ENCODE measurements around the gene CFAP61. TPM values are rescaled to one million over a fixed set of nuclear protein-coding genes. Genes with fewer than 3 reads are reported as not detected.
A peak's percentile ranks its signal among the peaks of the same experiment; 100 is the strongest.

The CFAP61 gene
- total RNA-seq, 1 donor from 2014 or later, result 0.45 TPM

DNA sequence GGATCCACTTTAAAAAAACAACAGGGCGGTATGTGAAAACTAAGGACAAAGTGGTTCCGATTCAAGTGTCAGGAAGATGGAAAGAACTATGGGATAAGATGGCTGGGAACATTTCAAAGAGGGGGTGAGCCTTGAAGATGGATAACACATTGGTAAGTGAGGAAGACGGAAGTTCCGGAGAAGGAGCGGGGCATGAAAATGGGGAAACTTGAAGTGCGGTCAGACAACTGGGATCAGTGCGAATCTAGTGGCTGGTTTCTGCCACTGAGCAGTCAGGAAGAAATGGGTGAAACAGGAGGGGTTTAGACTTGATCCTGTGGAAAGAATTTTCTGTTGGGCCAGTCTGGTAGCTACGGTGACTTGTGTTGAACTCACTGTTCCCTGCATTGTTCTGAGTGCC lies 34.0 kb upstream of the CFAP61 start:
- no peak for DNase-seq (ENCODE audit: low spot score in 2 of 2, unreplicated experiment in 2 of 2)
- H3K9me3 Mint-ChIP-seq, result no peaks in the 10 kb centered on the region
- peaks cover 23% of the 10 kb centered on the region for H3K4me1 Mint-ChIP-seq
- peaks cover under 1% of the 10 kb centered on the region for H3K36me3 Mint-ChIP-seq
- peak overlapping the region; percentile 10 for H3K27ac Mint-ChIP-seq
- no peak for TF ChIP-seq CTCF (IDR thresholded peaks at IDR 0.05; ENCODE audit: unreplicated experiment)
- no peaks in the 10 kb centered on the region for H3K27me3 Mint-ChIP-seq (ENCODE audit: low read depth)
- H3K4me3 Mint-ChIP-seq, result peak overlapping the region; percentile 93

DNA sequence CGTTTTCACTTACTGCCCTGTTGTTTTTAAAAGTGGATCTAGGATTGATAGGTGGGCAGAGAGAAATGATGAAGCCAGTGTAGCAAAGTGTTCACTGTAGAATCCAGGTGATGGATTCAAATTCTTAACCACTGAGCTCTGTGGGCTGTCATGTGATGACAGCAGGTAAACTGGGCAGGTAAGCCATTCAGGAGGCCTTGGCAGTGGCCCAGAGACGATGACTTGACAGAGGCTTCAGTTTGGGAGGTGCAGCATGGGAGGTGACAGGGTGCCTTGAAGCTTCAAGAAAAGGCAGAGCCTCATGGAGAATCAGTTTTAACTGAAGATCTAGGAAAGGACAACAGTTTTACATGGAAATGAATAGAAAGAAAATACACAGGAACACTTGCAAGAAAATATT lies 33.2 kb upstream of the CFAP61 start:
- no peak for TF ChIP-seq CTCF (IDR thresholded peaks at IDR 0.05; ENCODE audit: unreplicated experiment)
- H3K27ac Mint-ChIP-seq, result no peak overlapping the region
- no peak for DNase-seq (ENCODE audit: low spot score in 2 of 2, unreplicated experiment in 2 of 2)
- peaks cover 6% of the 10 kb centered on the region for H3K36me3 Mint-ChIP-seq
- peaks cover 23% of the 10 kb centered on the region for H3K4me1 Mint-ChIP-seq
- H3K9me3 Mint-ChIP-seq, result no peaks in the 10 kb centered on the region
- H3K4me3 Mint-ChIP-seq, result peak overlapping the region; percentile 93
- no peaks in the 10 kb centered on the region for H3K27me3 Mint-ChIP-seq (ENCODE audit: low read depth)

- no peak for TF ChIP-seq CTCF (IDR thresholded peaks at IDR 0.05; ENCODE audit: unreplicated experiment)
- H3K36me3 Mint-ChIP-seq, result peaks cover 6% of the 10 kb centered on the region
- H3K4me3 Mint-ChIP-seq, result no peak overlapping the region
- no peaks in the 10 kb centered on the region for H3K9me3 Mint-ChIP-seq
- no peak for DNase-seq (ENCODE audit: low spot score in 2 of 2, unreplicated experiment in 2 of 2)
- peaks cover 31% of the 10 kb centered on the region for H3K4me1 Mint-ChIP-seq
- peak overlapping the region; percentile 2 for H3K27ac Mint-ChIP-seq
- no peaks in the 10 kb centered on the region for H3K27me3 Mint-ChIP-seq (ENCODE audit: low read depth)
Observed at GRCh38 chr20:20020908-20021307, 31.4 kb upstream of the CFAP61 start.

- no peak for TF ChIP-seq CTCF (IDR thresholded peaks at IDR 0.05; ENCODE audit: unreplicated experiment)
- Mint-ChIP-seq H3K27me3 (ENCODE audit: low read depth) (no peaks in the 10 kb centered on the region), H3K4me1 (peaks cover 30% of the 10 kb centered on the region), H3K36me3 (peaks cover 6% of the 10 kb centered on the region), H3K27ac (no peak overlapping the region), H3K9me3 (no peaks in the 10 kb centered on the region), H3K4me3 (no peak overlapping the region)
- DNase-seq (ENCODE audit: low spot score in 2 of 2, unreplicated experiment in 2 of 2), result no peak
Observed at GRCh38 chr20:20021835-20022234, 30.5 kb upstream of the CFAP61 start.

DNA sequence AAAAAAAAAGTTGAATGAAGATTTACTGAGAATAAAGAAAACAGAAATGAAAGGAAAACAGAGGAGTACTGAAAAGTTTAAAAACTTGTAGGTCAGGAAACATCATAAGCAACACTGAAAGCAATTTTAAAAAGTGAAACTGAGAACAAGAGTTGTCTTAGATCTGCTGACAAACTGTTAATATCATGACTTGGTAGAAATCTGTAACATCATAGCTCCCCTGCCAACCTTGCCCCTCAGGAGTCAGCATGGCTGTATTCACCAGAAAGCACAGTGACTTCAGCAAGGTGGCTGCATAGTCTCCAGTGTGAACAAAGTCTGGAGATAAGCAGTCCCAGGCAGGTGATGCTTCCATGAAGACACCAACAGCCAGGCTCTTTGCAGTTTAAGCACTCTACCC lies 29.8 kb upstream of the CFAP61 start:
- no peak for TF ChIP-seq CTCF (IDR thresholded peaks at IDR 0.05; ENCODE audit: unreplicated experiment)
- peaks cover 6% of the 10 kb centered on the region for H3K36me3 Mint-ChIP-seq
- no peak overlapping the region for H3K4me3 Mint-ChIP-seq
- no peak for DNase-seq (ENCODE audit: low spot score in 2 of 2, unreplicated experiment in 2 of 2)
- H3K4me1 Mint-ChIP-seq, result peaks cover 26% of the 10 kb centered on the region
- H3K9me3 Mint-ChIP-seq, result no peaks in the 10 kb centered on the region
- H3K27ac Mint-ChIP-seq, result no peak overlapping the region
- no peaks in the 10 kb centered on the region for H3K27me3 Mint-ChIP-seq (ENCODE audit: low read depth)

GRCh38 chr20:20023395-20023794 lies 28.9 kb upstream of the CFAP61 start:
- Mint-ChIP-seq H3K27me3 (ENCODE audit: low read depth) (no peaks in the 10 kb centered on the region), H3K9me3 (no peaks in the 10 kb centered on the region), H3K27ac (no peak overlapping the region), H3K4me3 (no peak overlapping the region), H3K36me3 (peaks cover 9% of the 10 kb centered on the region), H3K4me1 (peaks cover 19% of the 10 kb centered on the region)
- TF ChIP-seq CTCF (IDR thresholded peaks at IDR 0.05; ENCODE audit: unreplicated experiment), result no peak
- no peak for DNase-seq (ENCODE audit: low spot score in 2 of 2, unreplicated experiment in 2 of 2)
